Endothelial cell of umbilical vein (primary cell): ENCODE results near the gene LST1.

Source experiments
- CTCF ChIP-seq, 2 donors: IDR thresholded peaks; 1 replicate in 1 of 2; 2 replicates in 1 of 2; pipeline ENCODE4 v1.5.1; 2011; ENCODE audit warnings: low read length in 2 of 2, mild to moderate bottlenecking in 2 of 2, moderate library complexity in 2 of 2, control low read depth in 1 of 2, inconsistent platforms in 1 of 2, low read depth in 1 of 2; ENCODE audit not compliant: insufficient read depth in 1 of 2; ENCODE audit errors: extremely low read depth in 1 of 2
- EZH2 ChIP-seq: IDR thresholded peaks from 2 replicates; pipeline ENCODE4 v1.6.1; 2012; ENCODE audit warnings: borderline replicate concordance, low read depth, mild to moderate bottlenecking, moderate library complexity, low read length, inconsistent platforms; ENCODE audit not compliant: severe bottlenecking
- GATA2 ChIP-seq: IDR thresholded peaks from 2 replicates; pipeline ENCODE4 v1.7.0; 2011; ENCODE audit warnings: low read depth, mild to moderate bottlenecking, moderate library complexity, mixed read lengths, low read length; ENCODE audit not compliant: insufficient read length, insufficient read depth
- MAX ChIP-seq: IDR thresholded peaks from 2 replicates; pipeline ENCODE4 v1.6.1; 2011; ENCODE audit not compliant: insufficient read depth, insufficient read length
- MYC ChIP-seq: IDR thresholded peaks from one replicate; pipeline ENCODE4 v1.6.1; 2011; ENCODE audit warnings: mild to moderate bottlenecking, low read depth, low read length
- POLR2A ChIP-seq: IDR thresholded peaks from 2 replicates; pipeline ENCODE4 v1.6.1; 2012; ENCODE audit warnings: low read depth, mild to moderate bottlenecking, control low read depth, low read length
- POLR2AphosphoS5 ChIP-seq: IDR thresholded peaks from 2 replicates; pipeline ENCODE4 v1.6.1; 2012; ENCODE audit warnings: low read depth, mild to moderate bottlenecking, control low read depth, low read length, moderate library complexity; ENCODE audit not compliant: insufficient read depth

- TF ChIP-seq MYC (no peak), POLR2A (no peak), MAX (no peak), CTCF (IDR thresholded peaks at IDR 0.05; ENCODE audit: extremely low read depth in 1 of 2, insufficient read depth in 1 of 2, low read depth in 1 of 2, low read length in 2 of 2) (no peak), EZH2 (no peak), POLR2AphosphoS5 (no peak), GATA2 (no peak)
Measured at GRCh38 chr6:31538805-31539400, 47.2 kb upstream of the LST1 start.
